Liver (tissue), 9 donors: ENCODE measurements around the gene MDM2. TPM values are rescaled to one million over a fixed set of nuclear protein-coding genes. Genes with fewer than 3 reads are reported as not detected.
A peak's percentile ranks its signal among the peaks of the same experiment; 100 is the strongest.
"Not testable (repeated sequence)": the region's sequence is repeated elsewhere in the genome, so short reads cannot be mapped to it uniquely, and the experiment has no call there.

Experiments used
- DNase-seq: peaks from one replicate; pipeline ENCODE4 v3.0.0-alpha.2; 2017; ENCODE audit warnings: low spot score
- H3K27ac ChIP-seq, 2 donors: one replicate each; pipeline ENCODE4 v1.7.0; 2013; ENCODE audit warnings: inconsistent platforms in 2 of 2, low read length in 2 of 2, control low read depth in 1 of 2, low read depth in 1 of 2, mild to moderate bottlenecking in 1 of 2
- H3K27me3 ChIP-seq, 4 donors: one replicate each; pipeline versions ENCODE4 v1.6.1 to v1.7.0; 2013; ENCODE audit warnings: low read length in 3 of 4, inconsistent platforms in 1 of 4, mild to moderate bottlenecking in 1 of 4, moderate library complexity in 1 of 4; ENCODE audit not compliant: control insufficient read depth in 4 of 4, insufficient read depth in 4 of 4
- H3K36me3 ChIP-seq, 4 donors: one replicate each; pipeline versions ENCODE4 v1.6.1 to v1.7.0; 2013; ENCODE audit warnings: low read length in 3 of 4, mild to moderate bottlenecking in 3 of 4, low read depth in 1 of 4, moderate library complexity in 1 of 4; ENCODE audit not compliant: control insufficient read depth in 4 of 4, insufficient read depth in 3 of 4
- H3K4me1 ChIP-seq, 4 donors: one replicate each; pipeline versions ENCODE4 v1.6.1 to v1.7.0; 2013; ENCODE audit warnings: low read length in 3 of 4, mild to moderate bottlenecking in 3 of 4, moderate library complexity in 1 of 4; ENCODE audit not compliant: control insufficient read depth in 4 of 4, insufficient read depth in 4 of 4
- H3K4me3 ChIP-seq, 3 donors: one replicate each; pipeline versions ENCODE4 v1.6.1 to v1.7.0; 2013; ENCODE audit warnings: low read length in 3 of 3, control low read depth in 1 of 3, low read depth in 1 of 3, mild to moderate bottlenecking in 1 of 3
- H3K9ac ChIP-seq, 2 donors: one replicate each; pipeline ENCODE4 v1.7.0; 2013; ENCODE audit warnings: low read length in 2 of 2, mild to moderate bottlenecking in 2 of 2, moderate library complexity in 2 of 2, control low read depth in 1 of 2, low read depth in 1 of 2
- H3K9me3 ChIP-seq, 4 donors: one replicate each; pipeline versions ENCODE4 v1.6.1 to v1.7.0; 2013; ENCODE audit warnings: low read length in 3 of 4; ENCODE audit not compliant: control insufficient read depth in 4 of 4
- EGR1 ChIP-seq, 2 donors: IDR thresholded peaks; 2 replicates each; pipeline ENCODE4 v1.6.1; 2016 to 2018; ENCODE audit warnings: antibody characterized with exemption in 2 of 2, low read depth in 2 of 2
- FOXA1 ChIP-seq: IDR thresholded peaks from 2 replicates; pipeline ENCODE4 v1.6.1; 2016; ENCODE audit warnings: antibody characterized with exemption
- FOXA2 ChIP-seq: IDR thresholded peaks from 2 replicates; pipeline ENCODE4 v1.6.1; 2016; ENCODE audit warnings: antibody characterized with exemption
- GABPA ChIP-seq, 2 donors: IDR thresholded peaks in 1 of 2; conservative IDR thresholded peaks in 1 of 2; 2 replicates each; pipeline ENCODE4 v1.6.1; 2016; ENCODE audit warnings: antibody characterized with exemption in 2 of 2, mild to moderate bottlenecking in 1 of 2, moderate library complexity in 1 of 2
- HNF4A ChIP-seq, 2 donors: conservative IDR thresholded peaks; 2 replicates each; pipeline ENCODE4 v1.6.1; 2016; ENCODE audit warnings: antibody characterized with exemption in 2 of 2, mild to moderate bottlenecking in 2 of 2
- HNF4G ChIP-seq: IDR thresholded peaks from 2 replicates; pipeline ENCODE4 v1.6.1; 2016; ENCODE audit warnings: antibody characterized with exemption
- MAX ChIP-seq: IDR thresholded peaks from 2 replicates; pipeline ENCODE4 v1.6.1; 2016; ENCODE audit warnings: antibody characterized with exemption
- NR2F2 ChIP-seq: IDR thresholded peaks from 2 replicates; pipeline ENCODE4 v1.6.1; 2016; ENCODE audit warnings: antibody characterized with exemption
- RAD21 ChIP-seq, 2 donors: IDR thresholded peaks; 2 replicates each; pipeline ENCODE4 v1.6.1; 2016; ENCODE audit warnings: antibody characterized with exemption in 2 of 2, mild to moderate bottlenecking in 2 of 2
- REST ChIP-seq: IDR thresholded peaks from 2 replicates; pipeline ENCODE4 v1.6.1; 2016; ENCODE audit warnings: antibody characterized with exemption, mild to moderate bottlenecking
- RXRA ChIP-seq, 2 donors: IDR thresholded peaks; 2 replicates each; pipeline ENCODE4 v1.6.1; 2017 to 2018; ENCODE audit warnings: antibody characterized with exemption in 2 of 2, mild to moderate bottlenecking in 1 of 2
- SP1 ChIP-seq: IDR thresholded peaks from 2 replicates; pipeline ENCODE4 v1.6.1; 2018; ENCODE audit warnings: antibody characterized with exemption, mild to moderate bottlenecking
- TAF1 ChIP-seq: conservative IDR thresholded peaks from 2 replicates; pipeline ENCODE4 v1.6.1; 2016; ENCODE audit warnings: antibody characterized with exemption, mild to moderate bottlenecking
- YY1 ChIP-seq: IDR thresholded peaks from 2 replicates; pipeline ENCODE4 v1.6.1; 2016; ENCODE audit warnings: antibody characterized with exemption, mild to moderate bottlenecking
- WGBS: extraction: QIAGEN DNeasy Blood & Tissue Kit; methylation state at CpG from one replicate; pipeline ENCODE4 v1.1.7; 2013; 5-methylcytosine and 5-hydroxymethylcytosine counted together
- polyA plus RNA-seq, 2 donors: library from polyadenylated mRNA; stranded (reverse) in 1 of 2; unstranded in 1 of 2; fragments of 200-250 nt in 1 of 2; fragments of >200 nt in 1 of 2; fragmentation: Nextera tagmentation in 1 of 2; extraction: Ambion mirVana in 1 of 2; gene quantifications; one replicate each; pipeline versions ENCODE4 v1.2.1 to v1.2.3, GENCODE V29; 2013 to 2015
- total RNA-seq, 2 donors: library from RNA; depleted of rRNA; stranded (reverse); fragments of >200 nt; gene quantifications; one replicate each; pipeline ENCODE4 v1.2.3, GENCODE V29; 2014
- TF ChIP-seq, protein P1 (sequence below): fragments of 150-350 bp; IDR thresholded peaks from 2 replicates; pipeline ENCODE4 v1.5.1; 2017; ENCODE audit warnings: improper control_type of control experiment, low read depth, low read length; ENCODE audit not compliant: missing input control
- TF ChIP-seq, protein P2 (sequence below): IDR thresholded peaks from 2 replicates; pipeline ENCODE4 v1.6.1; 2016; ENCODE audit warnings: antibody characterized with exemption
- TF ChIP-seq, protein P3 (sequence below): IDR thresholded peaks from 2 replicates; pipeline ENCODE4 v1.6.1; 2016; ENCODE audit warnings: antibody characterized with exemption
- donor health status: healthy.
- donor health status: healthy.
- donor health status: healthy.
- donor health status: healthy.
- donor health status: healthy.

The MDM2 gene
- total and polyA plus RNA-seq, 4 donors = 10.1 to 69.4 (median 36.9) TPM

DNA sequence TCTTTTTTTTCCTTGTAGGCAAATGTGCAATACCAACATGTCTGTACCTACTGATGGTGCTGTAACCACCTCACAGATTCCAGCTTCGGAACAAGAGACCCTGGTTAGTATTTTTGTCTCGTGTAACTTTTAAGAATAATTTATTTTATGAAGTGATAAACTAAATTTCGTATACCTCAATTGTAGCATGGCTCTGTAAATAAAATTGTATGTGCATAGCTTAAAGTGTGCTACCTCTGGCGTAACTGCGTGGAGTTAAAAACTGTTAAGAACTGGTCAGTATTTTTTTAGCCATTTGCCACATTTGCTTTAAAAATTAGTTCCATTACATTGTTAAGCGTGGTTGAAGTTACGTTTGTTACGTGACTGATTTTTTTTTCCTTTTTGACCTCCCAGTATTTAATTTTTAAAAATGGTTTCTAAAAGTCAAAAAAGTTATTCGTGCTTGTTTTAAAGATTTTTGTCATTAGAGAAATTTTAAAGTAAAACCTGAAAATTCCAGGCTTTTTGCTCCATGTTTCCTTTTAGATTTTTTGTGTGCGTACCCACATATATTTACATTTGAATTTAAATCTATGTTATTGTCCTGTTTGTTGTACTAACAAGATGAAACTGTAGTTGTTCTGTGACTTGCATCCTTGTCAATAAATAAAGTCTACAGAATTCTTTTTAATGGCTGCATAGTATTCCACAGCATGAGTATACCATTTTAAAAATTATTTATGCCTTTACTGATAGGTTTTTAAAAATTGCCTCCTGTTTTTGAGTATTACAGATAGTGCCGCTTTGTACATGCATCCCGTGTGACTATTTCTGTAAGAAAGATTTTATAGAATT is 1.4 kb downstream of the MDM2 start:
- H3K4me1 ChIP-seq = peaks cover 0 to 18% (median 8%) of the 10 kb centered on the region in 4 donors
- H3K36me3 ChIP-seq = peaks cover 5 to 16% (median 15%) of the 10 kb centered on the region in 4 donors
- peak overlapping the region; percentile 73 to 80 for H3K9ac ChIP-seq
- H3K9me3 ChIP-seq = no peaks in the 10 kb centered on the region
- peak overlapping the region; percentile 93 to 97 (median 95) for H3K4me3 ChIP-seq
- TF ChIP-seq SP1 = no peak
- TF ChIP-seq EGR1 (IDR thresholded peaks at IDR 0.05; ENCODE audit: low read depth in 2 of 2) = no peak
- TF ChIP-seq RAD21 (IDR thresholded peaks at IDR 0.05) = no peak
- TF ChIP-seq, protein P1, sequence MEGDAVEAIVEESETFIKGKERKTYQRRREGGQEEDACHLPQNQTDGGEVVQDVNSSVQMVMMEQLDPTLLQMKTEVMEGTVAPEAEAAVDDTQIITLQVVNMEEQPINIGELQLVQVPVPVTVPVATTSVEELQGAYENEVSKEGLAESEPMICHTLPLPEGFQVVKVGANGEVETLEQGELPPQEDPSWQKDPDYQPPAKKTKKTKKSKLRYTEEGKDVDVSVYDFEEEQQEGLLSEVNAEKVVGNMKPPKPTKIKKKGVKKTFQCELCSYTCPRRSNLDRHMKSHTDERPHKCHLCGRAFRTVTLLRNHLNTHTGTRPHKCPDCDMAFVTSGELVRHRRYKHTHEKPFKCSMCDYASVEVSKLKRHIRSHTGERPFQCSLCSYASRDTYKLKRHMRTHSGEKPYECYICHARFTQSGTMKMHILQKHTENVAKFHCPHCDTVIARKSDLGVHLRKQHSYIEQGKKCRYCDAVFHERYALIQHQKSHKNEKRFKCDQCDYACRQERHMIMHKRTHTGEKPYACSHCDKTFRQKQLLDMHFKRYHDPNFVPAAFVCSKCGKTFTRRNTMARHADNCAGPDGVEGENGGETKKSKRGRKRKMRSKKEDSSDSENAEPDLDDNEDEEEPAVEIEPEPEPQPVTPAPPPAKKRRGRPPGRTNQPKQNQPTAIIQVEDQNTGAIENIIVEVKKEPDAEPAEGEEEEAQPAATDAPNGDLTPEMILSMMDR = no peak
- TF ChIP-seq YY1 = no peak
- TF ChIP-seq NR2F2 = no peak
- TF ChIP-seq HNF4A (conservative IDR thresholded peaks at IDR 0.05) = no peak
- no peak for TF ChIP-seq TAF1
- TF ChIP-seq, protein P2, sequence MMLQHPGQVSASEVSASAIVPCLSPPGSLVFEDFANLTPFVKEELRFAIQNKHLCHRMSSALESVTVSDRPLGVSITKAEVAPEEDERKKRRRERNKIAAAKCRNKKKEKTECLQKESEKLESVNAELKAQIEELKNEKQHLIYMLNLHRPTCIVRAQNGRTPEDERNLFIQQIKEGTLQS = no peak
- TF ChIP-seq RXRA (IDR thresholded peaks at IDR 0.05) = no peak
- TF ChIP-seq, protein P3, sequence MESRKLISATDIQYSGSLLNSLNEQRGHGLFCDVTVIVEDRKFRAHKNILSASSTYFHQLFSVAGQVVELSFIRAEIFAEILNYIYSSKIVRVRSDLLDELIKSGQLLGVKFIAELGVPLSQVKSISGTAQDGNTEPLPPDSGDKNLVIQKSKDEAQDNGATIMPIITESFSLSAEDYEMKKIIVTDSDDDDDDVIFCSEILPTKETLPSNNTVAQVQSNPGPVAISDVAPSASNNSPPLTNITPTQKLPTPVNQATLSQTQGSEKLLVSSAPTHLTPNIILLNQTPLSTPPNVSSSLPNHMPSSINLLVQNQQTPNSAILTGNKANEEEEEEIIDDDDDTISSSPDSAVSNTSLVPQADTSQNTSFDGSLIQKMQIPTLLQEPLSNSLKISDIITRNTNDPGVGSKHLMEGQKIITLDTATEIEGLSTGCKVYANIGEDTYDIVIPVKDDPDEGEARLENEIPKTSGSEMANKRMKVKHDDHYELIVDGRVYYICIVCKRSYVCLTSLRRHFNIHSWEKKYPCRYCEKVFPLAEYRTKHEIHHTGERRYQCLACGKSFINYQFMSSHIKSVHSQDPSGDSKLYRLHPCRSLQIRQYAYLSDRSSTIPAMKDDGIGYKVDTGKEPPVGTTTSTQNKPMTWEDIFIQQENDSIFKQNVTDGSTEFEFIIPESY = no peak
- no peak for TF ChIP-seq FOXA1
- no peak for TF ChIP-seq GABPA (IDR thresholded peaks at IDR 0.05 in 1 of 2, conservative IDR thresholded peaks at IDR 0.05 in 1 of 2)
- no peak for TF ChIP-seq FOXA2
- no peak for TF ChIP-seq REST
- TF ChIP-seq MAX = no peak
- no peak for TF ChIP-seq HNF4G
- H3K27me3 ChIP-seq = no peaks in the 10 kb centered on the region
- DNase-seq = no peak
- H3K27ac ChIP-seq = peak overlapping the region; percentile 100
- WGBS = 56% methylated on average over 12 of the region's 12 CpGs

GRCh38 chr12:68810027-68810389 is 2.0 kb downstream of the MDM2 start:
- H3K36me3 ChIP-seq = peaks cover 7 to 22% (median 19%) of the 10 kb centered on the region in 4 donors
- not testable (repeated sequence) for H3K27ac ChIP-seq, DNase-seq, H3K27me3 ChIP-seq, H3K9ac ChIP-seq, H3K9me3 ChIP-seq
- H3K4me3 ChIP-seq = peak overlapping the region in 1 of 3 donors; percentile 15
- H3K4me1 ChIP-seq = peaks cover 2 to 12% (median 7%) of the 10 kb centered on the region in 4 donors
- WGBS = 95% methylated on average over 13 of the region's 13 CpGs

- H3K36me3 ChIP-seq = peaks cover 10 to 31% (median 23%) of the 10 kb centered on the region in 4 donors
- 60% methylated on average over 6 of the region's 6 CpGs for WGBS
- H3K9me3 ChIP-seq, H3K4me3 ChIP-seq, DNase-seq, H3K9ac ChIP-seq, H3K27me3 ChIP-seq, H3K27ac ChIP-seq: not testable (repeated sequence)
- peaks cover 2 to 10% (median 6%) of the 10 kb centered on the region in 4 donors for H3K4me1 ChIP-seq
These were observed 3.6 kb downstream of the MDM2 start for GRCh38 chr12:68811573-68811972.
